BE2C (cell line): Measurements from ENCODE around the gene PRKCB.

Experiments
- DNase-seq: peaks from one replicate; pipeline ENCODE4 v3.0.0-alpha.2; 2020
- H3K27me3 ChIP-seq: fragments of 250-450 bp; sonication (Bioruptor Pico); 2 replicates; pipeline ENCODE4 v1.5.1; 2020; ENCODE audit warnings: mild to moderate bottlenecking
- H3K36me3 ChIP-seq: fragments of 250-450 bp; sonication (Bioruptor Pico); 2 replicates; pipeline ENCODE4 v1.5.1; 2020; ENCODE audit warnings: mild to moderate bottlenecking
- H3K4me1 ChIP-seq: fragments of 250-450 bp; sonication (Bioruptor Pico); 2 replicates; pipeline ENCODE4 v1.5.1; 2020
- H3K4me3 ChIP-seq: 2 replicates; pipeline ENCODE4 v1.5.1; 2011; ENCODE audit warnings: low read depth, low read length
- H3K9me3 ChIP-seq: fragments of 250-450 bp; sonication (Bioruptor Pico); 2 replicates; pipeline ENCODE4 v1.5.1; 2020
- CTCF ChIP-seq: IDR thresholded peaks from 2 replicates; pipeline ENCODE4 v1.5.1; 2012; ENCODE audit warnings: mild to moderate bottlenecking, low read depth, low read length

Gene PRKCB

GRCh38 chr16:24253192-24253591, 417.4 kb downstream of the PRKCB start:
- Histone ChIP-seq H3K9me3 (no peaks in the 10 kb centered on the region), H3K36me3 (no peaks in the 10 kb centered on the region), H3K4me1 (no peaks in the 10 kb centered on the region), H3K4me3 (no peak overlapping the region), H3K27me3 (peaks cover 29% of the 10 kb centered on the region)
- DNase-seq: peak; percentile 32
- TF ChIP-seq CTCF: peak; percentile 80

GRCh38 chr16:24255456-24256371, 419.9 kb downstream of the PRKCB start, which contains the start of gene CACNG3:
Gene CACNG3, plus strand, starts transcription at chr16:24256335. Its CDS starts 420 bp downstream, at chr16:24256755.
- H3K27me3 ChIP-seq: peaks cover 29% of the 10 kb centered on the region
- peak; percentile 8 for DNase-seq
- no peak within 1 kb of the TSS for H3K4me3 ChIP-seq
- no peaks in the 10 kb centered on the region for H3K4me1 ChIP-seq
- no peak for TF ChIP-seq CTCF
- no peaks in the 10 kb centered on the region for H3K36me3 ChIP-seq
- H3K9me3 ChIP-seq: no peaks in the 10 kb centered on the region

GRCh38 chr16:24257958-24258357, 422.2 kb downstream of the PRKCB start:
- peaks cover 29% of the 10 kb centered on the region for H3K27me3 ChIP-seq

GRCh38 chr16:24258791-24259190, 423.0 kb downstream of the PRKCB start:
- TF ChIP-seq CTCF: no peak
- DNase-seq: no peak
- Histone ChIP-seq H3K4me3 (no peak overlapping the region), H3K9me3 (no peaks in the 10 kb centered on the region), H3K27me3 (peaks cover 29% of the 10 kb centered on the region), H3K36me3 (no peaks in the 10 kb centered on the region), H3K4me1 (no peaks in the 10 kb centered on the region)

More at GRCh38 chr16:24257958-24258357, 422.2 kb downstream of the PRKCB start:
- no peak for TF ChIP-seq CTCF
- H3K36me3 ChIP-seq: no peaks in the 10 kb centered on the region
- H3K4me3 ChIP-seq: no peak overlapping the region
- no peak for DNase-seq
- H3K9me3 ChIP-seq: no peaks in the 10 kb centered on the region
- no peaks in the 10 kb centered on the region for H3K4me1 ChIP-seq

- no peaks in the 10 kb centered on the region for H3K4me1 ChIP-seq
These were observed 427.0 kb downstream of the PRKCB start for GRCh38 chr16:24262816-24263215.

More at GRCh38 chr16:24262816-24263215, 427.0 kb downstream of the PRKCB start:
- Histone ChIP-seq H3K9me3 (no peaks in the 10 kb centered on the region), H3K36me3 (no peaks in the 10 kb centered on the region), H3K27me3 (no peaks in the 10 kb centered on the region; the same call in 1 of the 2 replicates), H3K4me3 (no peak overlapping the region)
- no peak for DNase-seq
- no peak for TF ChIP-seq CTCF
